ENCODE results near the gene SULT1E1.

DNA sequence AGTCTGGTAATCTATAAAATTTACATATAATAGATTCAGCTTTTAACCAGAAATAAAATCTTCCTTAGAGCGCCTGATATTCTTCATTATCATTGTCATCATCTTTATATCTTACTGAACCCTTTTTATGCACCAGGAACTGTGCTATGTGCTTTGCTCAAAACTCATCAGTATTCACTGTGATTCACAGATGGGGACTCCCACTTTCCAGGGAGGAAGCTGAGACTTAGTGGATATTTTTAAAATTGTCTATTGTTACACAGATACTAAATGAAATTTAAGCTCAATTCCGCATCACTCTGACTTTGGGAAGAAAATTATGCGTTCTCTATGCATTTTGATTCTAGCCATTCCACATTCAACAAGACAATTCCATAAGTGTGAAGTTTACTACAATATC lies 34.8 kb upstream of the SULT1E1 start:
- TF ChIP-seq GATA2 (IDR thresholded peaks at IDR 0.05; ENCODE audit: low read depth, low read length) (no peak), GATA3 (IDR thresholded peaks at IDR 0.05; ENCODE audit: low read depth, low read length) (no peak)

All from SH-SY5Y (cell line).